Activated CD4-positive, CD25-positive, alpha-beta regulatory T cell (primary cell): ENCODE data around the gene SERTM1.

ENCODE experiments used
- DNase-seq, 4 experiments: peaks; one replicate each; lab custom pipeline; 2025; lab: John Stamatoyannopoulos, UW

Gene SERTM1

GRCh38 chr13:36712290-36712689 lies 38.5 kb downstream of the SERTM1 start:
- no peak for DNase-seq

- no peak for DNase-seq
These were observed 39.0 kb downstream of the SERTM1 start for GRCh38 chr13:36712770-36713169.

DNA sequence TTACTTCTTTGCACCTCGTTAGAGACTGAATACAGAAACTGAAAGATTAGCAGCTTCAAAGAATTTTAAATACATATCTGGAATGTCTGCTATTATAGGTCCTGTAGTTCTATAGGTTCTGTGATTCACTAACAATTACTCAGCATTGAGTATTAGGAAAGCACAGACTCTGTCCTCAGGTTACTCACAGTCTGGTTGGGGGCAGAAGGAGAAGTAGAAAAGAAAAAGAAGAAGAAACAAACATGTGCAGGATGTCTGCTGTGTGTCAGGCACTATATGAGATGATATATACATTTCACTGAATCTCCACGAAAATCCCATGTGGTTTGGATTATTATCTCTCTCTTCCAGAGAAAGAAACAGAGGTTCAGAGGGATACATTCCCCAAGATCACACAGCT lies 40.1 kb downstream of the SERTM1 start:
- DNase-seq: no peak

GRCh38 chr13:36715841-36716240 lies 42.0 kb downstream of the SERTM1 start:
- no peak for DNase-seq

DNA sequence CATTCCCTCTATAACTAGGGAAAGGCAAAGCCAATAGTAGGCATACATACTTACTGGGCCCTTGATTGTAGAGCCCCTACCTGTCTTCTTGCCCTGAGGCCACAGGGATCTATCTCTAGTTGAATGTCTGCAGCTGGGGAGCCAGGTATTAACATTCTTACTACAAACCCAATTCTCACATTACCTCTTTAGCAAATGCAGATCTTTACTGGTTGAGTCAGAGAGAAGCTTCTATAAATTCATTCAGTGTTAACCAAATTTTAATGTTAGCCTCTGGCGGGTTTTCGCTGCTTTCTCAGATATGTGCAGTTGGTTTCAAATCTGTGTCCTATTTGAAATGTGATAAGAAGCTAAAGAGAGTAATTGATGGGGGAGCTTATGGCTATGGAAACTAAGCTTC lies 43.2 kb downstream of the SERTM1 start:
- no peak for DNase-seq

DNA sequence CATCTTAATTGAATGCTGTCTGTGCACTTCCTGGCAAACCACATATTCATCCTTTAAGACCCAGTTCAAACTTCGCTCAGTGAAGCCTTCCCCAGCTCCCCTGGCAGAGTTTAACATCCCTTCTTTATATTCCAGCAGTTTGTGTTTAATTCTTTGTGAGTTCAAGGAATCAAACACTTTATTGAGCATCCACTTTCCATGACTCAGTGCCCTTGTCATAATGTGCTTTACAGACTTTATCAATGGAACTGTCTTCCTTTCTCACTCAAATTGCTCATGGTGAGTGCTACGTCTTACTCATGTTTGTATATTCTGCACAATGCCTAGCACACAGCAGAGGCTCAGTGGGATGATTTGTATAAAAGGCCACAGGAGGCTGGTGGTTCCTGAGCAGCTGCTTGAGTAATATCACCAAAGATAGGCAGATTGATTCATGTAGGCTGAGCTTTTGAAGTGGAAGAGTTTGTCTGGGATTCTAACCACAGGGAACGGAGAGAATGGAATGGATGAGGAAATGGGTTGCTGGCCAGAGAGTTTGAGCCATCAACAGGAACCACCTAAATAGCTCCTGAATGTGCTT lies 44.2 kb downstream of the SERTM1 start:
- DNase-seq: no peak

DNA sequence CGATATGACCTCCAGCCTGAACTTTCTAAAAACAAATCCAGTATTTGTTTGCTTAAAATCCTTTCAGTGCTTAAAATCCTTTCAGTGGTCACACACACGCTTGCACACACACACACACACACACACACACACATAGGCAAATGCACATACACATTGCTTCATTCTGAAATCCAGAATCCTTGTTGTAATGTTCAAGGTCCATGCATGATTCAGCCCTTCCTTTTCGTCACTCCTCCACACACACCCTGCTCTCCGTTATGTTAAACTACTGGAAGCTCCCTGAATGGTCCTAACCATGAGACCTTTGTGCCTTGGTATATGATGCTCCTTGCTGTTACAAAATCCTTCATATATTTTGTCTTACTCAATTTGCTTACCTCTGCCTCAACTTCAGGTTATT lies 44.9 kb downstream of the SERTM1 start:
- DNase-seq: no peak

DNA sequence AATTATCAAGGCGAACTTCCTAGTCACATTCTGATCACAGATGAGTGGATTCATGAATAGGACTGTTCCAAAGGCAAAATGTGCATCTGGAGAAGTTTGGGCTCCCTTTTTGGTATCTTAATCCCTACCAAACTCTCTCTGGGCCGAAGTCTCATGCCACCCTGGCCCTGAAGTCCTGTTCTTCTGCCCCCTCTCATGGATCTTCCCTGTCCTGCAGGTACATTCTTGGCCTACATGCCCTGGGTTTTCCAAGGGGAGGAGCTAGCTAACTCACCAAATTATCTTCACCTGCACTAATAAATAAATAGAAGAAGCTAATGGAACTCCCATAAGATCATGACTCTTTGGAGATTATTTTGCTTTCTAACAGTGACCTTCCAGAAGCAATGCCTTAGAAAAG lies 50.3 kb downstream of the SERTM1 start:
- no peak for DNase-seq

DNA sequence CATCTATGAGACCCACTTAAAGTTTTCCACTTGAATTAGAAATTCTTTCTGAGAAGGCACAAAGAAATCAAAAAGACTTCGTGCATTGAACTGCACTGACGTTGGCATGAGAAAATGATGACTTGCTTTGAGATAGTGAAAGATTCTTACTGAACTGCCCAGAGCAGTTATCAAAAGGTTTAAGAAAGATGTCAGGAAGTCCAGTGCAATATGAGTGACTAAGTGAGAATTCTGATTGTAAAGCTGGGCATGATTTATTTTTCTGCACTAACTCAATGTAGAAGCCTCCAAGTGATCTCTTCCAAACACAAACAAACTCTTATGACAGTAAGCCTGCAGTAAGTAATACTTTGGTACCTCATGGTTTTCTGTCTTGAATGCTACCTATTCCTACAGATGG lies 52.1 kb downstream of the SERTM1 start:
- no peak for DNase-seq

- no peak for DNase-seq
These were observed 54.2 kb downstream of the SERTM1 start for GRCh38 chr13:36728006-36728405.

- no peak for DNase-seq
These were observed 62.4 kb downstream of the SERTM1 start for GRCh38 chr13:36736119-36736726.

DNA sequence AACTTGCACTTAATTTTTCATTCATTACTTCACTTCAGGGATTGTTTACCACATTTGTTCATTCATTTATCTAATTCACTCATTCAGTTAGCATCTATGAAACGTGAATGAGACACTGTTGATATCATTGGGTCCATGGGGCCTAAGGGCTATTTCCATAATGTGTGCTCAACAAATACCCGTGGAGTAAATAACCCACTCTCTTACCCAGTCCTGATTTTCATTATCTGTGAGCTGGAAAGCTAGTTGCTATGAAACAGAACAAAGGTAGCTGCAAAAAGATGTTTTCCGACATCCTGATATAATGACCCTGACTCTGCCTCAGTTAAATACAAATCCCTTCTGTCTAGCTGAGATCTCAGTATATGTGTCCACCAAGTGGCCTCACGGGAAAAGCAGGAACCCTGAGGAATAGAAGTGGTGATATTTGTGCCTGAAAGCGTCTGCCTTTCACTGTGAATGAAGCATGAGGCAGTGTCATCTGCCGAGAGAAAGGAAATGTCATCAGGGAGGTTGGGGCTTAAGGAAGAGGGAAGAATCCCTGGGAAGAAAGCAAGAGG lies 63.8 kb downstream of the SERTM1 start:
- DNase-seq: no peak

GRCh38 chr13:36745436-36745835 lies 71.6 kb downstream of the SERTM1 start:
- DNase-seq: no peak

DNA sequence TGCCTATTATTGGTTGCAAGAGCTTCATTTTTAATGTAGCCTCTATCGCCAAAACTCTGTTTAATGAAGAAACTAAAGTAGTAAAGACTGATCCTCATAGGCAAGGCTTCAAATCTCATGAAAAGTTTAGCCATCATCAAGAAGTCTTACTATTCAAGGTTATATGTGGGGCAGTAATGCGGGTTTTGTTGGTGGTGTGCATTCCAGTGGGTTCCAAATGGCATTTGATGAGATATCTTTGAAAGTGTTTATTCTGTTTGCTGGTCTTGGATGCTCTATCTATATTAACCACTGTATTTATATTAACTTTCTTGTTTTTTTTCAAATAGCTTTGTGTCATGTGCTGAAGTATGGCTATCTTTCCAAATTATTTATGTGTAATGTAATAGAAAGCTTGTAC lies 72.2 kb downstream of the SERTM1 start:
- DNase-seq: no peak
